Sigmoid colon (tissue), 4 donors: ENCODE measurements around the gene RPL21.

Experiments used
- EP300 ChIP-seq, 4 donors: sonication (generic); formaldehyde crosslinking; IDR thresholded peaks; one replicate each; pipeline ENCODE4 v1.6.1; 2017; ENCODE audit warnings: antibody characterized with exemption in 4 of 4
- POLR2A ChIP-seq, 2 donors: fragments of 450-650 bp; IDR thresholded peaks; one replicate each; pipeline ENCODE4 v1.6.1; 2016; ENCODE audit warnings: antibody characterized with exemption in 2 of 2, mild to moderate bottlenecking in 2 of 2, moderate library complexity in 2 of 2
- POLR2AphosphoS5 ChIP-seq, 4 donors: sonication (generic); formaldehyde crosslinking; IDR thresholded peaks; one replicate each; pipeline ENCODE4 v1.6.1; 2017; ENCODE audit warnings: antibody characterized with exemption in 4 of 4
- TF ChIP-seq, protein P1 (sequence below), 4 experiments: fragments of 450-650 bp in 3 of 4; fragments of 200-600 bp in 1 of 4; IDR thresholded peaks; one replicate each; pipeline ENCODE4 v1.5.1; 2016 to 2019; ENCODE audit warnings: antibody characterized with exemption in 4 of 4, mild to moderate bottlenecking in 3 of 4, moderate library complexity in 2 of 4

DNA sequence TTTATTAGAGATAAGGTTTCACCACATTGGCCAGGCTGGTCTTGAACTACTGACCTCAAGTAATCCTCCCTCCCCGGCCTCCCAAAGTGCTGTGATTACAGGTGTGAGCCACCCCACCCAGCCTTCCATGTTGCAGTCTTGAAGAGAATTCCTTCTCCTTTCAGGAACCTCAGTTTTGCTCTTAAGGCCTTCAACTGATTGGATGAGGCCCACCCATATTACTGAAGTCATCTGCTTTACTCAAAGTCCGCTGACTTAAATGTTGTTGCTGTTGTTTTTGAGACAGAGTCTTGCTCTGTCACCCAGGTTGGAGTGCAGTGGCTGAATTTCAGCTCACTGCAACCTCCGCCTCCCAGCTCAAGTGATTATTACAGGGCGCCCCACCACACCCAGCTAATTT is 52.7 kb downstream of the RPL21 start:
- TF ChIP-seq, protein P1, sequence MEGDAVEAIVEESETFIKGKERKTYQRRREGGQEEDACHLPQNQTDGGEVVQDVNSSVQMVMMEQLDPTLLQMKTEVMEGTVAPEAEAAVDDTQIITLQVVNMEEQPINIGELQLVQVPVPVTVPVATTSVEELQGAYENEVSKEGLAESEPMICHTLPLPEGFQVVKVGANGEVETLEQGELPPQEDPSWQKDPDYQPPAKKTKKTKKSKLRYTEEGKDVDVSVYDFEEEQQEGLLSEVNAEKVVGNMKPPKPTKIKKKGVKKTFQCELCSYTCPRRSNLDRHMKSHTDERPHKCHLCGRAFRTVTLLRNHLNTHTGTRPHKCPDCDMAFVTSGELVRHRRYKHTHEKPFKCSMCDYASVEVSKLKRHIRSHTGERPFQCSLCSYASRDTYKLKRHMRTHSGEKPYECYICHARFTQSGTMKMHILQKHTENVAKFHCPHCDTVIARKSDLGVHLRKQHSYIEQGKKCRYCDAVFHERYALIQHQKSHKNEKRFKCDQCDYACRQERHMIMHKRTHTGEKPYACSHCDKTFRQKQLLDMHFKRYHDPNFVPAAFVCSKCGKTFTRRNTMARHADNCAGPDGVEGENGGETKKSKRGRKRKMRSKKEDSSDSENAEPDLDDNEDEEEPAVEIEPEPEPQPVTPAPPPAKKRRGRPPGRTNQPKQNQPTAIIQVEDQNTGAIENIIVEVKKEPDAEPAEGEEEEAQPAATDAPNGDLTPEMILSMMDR (IDR thresholded peaks at IDR 0.05): no peak
- TF ChIP-seq POLR2A (IDR thresholded peaks at IDR 0.05): no peak
- no peak for TF ChIP-seq EP300 (IDR thresholded peaks at IDR 0.05)
- no peak for TF ChIP-seq POLR2AphosphoS5 (IDR thresholded peaks at IDR 0.05)
